ENCODE results near the gene SRPK3.

DNA sequence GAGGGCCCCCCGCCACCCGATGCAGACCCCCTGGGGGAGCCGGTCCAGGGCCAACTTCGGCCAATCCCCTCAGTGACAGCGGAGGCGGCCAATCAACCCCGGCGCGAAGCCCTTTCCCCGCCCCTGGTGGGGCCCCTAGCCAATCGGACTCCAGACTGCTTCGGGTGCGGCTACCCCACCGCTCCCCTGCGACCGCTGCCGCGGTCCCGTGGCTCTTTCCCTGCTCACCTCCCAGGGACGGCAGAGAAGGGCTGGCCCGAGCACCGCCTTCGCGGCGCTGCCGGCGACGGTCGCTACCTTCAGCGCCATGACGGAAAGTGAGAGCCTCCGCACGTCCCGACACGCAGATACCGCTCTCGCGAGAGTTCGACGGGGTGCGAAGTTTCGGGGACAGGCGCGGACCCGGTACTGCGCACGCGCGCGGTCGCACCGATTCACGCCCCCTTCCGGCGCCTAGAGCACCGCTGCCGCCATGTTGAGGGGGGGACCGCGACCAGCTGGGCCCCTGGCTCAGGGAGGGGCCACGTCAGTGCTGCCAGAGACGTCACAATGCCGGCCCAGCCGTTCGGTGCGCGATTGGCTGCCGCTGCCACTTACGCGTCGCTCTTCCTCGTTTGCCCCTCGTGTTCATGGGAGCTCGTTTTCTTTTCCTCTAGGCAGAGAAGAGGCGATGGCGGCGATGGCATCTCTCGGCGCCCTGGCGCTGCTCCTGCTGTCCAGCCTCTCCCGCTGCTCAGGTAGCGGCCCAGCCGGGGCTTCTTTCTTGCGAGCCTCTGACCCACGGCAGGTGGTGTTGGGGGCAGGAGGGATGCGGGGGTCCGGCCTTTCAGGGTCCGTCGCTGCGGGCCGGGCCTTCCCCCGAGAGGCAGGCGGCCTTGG, 13.4 kb downstream of the SRPK3 start, which contains the start of the genes IDH3G and SSR4:
- TF ChIP-seq CTCF (IDR thresholded peaks at IDR 0.05) (no peak), EZH2 (IDR thresholded peaks at IDR 0.05; ENCODE audit: borderline replicate concordance, insufficient read depth, low read depth, low read length, poor library complexity, severe bottlenecking) (no peak)

All from B cell (primary cell).